Measurements from ENCODE around the gene RABGAP1L. TPM values are rescaled to one million over a fixed set of nuclear protein-coding genes. Genes with fewer than 3 reads are reported as not detected.
"Not testable (repeated sequence)": the region's sequence is repeated elsewhere in the genome, so short reads cannot be mapped to it uniquely, and the experiment has no call there.

The RABGAP1L gene
- total and polyA plus RNA-seq, 2 of the 4 experiments (the other 2 are of a cell fraction), result 7.9 to 26.7 TPM

- BruUV-seq (replicated peaks); ATAC-seq (ENCODE audit: low read depth); H2AK9ac ChIP-seq (replicated peaks; ENCODE audit: low read depth, low read length, poor library complexity); H4K91ac ChIP-seq (ENCODE audit: insufficient read depth, low read depth, low read length); H3K4ac ChIP-seq (ENCODE audit: low read depth, low read length); H2AK5ac ChIP-seq (ENCODE audit: low read depth, low read length); H3K18ac ChIP-seq (ENCODE audit: low read depth, low read length); H3K4me3 ChIP-seq (ENCODE audit: insufficient read depth, low read depth, low read length); H2AFZ ChIP-seq (replicated peaks; ENCODE audit: low read length, poor library complexity); H3K23ac ChIP-seq (ENCODE audit: low read depth, low read length); H2BK20ac ChIP-seq (ENCODE audit: low read depth, low read length); H3K9me3 ChIP-seq (ENCODE audit: control insufficient read depth, insufficient read depth, low read length); H2BK15ac ChIP-seq (ENCODE audit: low read depth, low read length); intact Hi-C loops (cut with micrococcal nuclease); H3K36me3 ChIP-seq (ENCODE audit: control insufficient read depth, insufficient read depth, low read length); H2BK120ac ChIP-seq (ENCODE audit: low read depth, low read length); DNase-seq; dilution Hi-C loops (cut with HindIII; ENCODE audit: low sequenced_read_pairs, unreplicated experiment); H4K20me1 ChIP-seq (ENCODE audit: insufficient read depth, low read length); H3K79me1 ChIP-seq (ENCODE audit: low read depth in 1 of 2, low read length in 2 of 2); in situ Hi-C loops (cut with MboI; ENCODE audit: low sequenced_read_pairs); H3K27me3 ChIP-seq (ENCODE audit: control insufficient read depth, insufficient read depth, low read length); H4K5ac ChIP-seq (ENCODE audit: low read depth, low read length); H3K4me1 ChIP-seq (ENCODE audit: control insufficient read depth, insufficient read depth, low read length); H3K9ac ChIP-seq (ENCODE audit: low read depth, low read length); POLR2A ChIA-PET (ENCODE audit: unreplicated experiment); H3K14ac ChIP-seq (replicated peaks; ENCODE audit: low read depth, low read length); H3K27ac ChIP-seq (ENCODE audit: insufficient read depth, low read length); H3K4me2 ChIP-seq (ENCODE audit: low read depth, low read length); H2BK5ac ChIP-seq (ENCODE audit: low read depth, low read length, poor library complexity, severe bottlenecking); H4K8ac ChIP-seq (ENCODE audit: low read depth in 2 of 2, low read length in 2 of 2); H3K9me1 ChIP-seq (ENCODE audit: insufficient read depth, low read length); H3K56ac ChIP-seq (ENCODE audit: extremely low read depth, insufficient read depth, low read length): not testable (repeated sequence)
- CTCF ChIA-PET, result interaction anchor here (1.9 kb wide), 1 partner anchor 33 kb away, joined by 6 read pairs; no protein-coding TSS in a partner anchor
Observed at GRCh38 chr1:174693539-174693938, 534.2 kb downstream of the RABGAP1L start.
